ENCODE data around the gene KMO.

Gene KMO

GRCh38 chr1:241638909-241639622 lies 106.9 kb downstream of the KMO start:
- Mint-ChIP-seq H3K4me3 (peak overlapping the region; percentile 97), H3K36me3 (peaks cover 32% of the 10 kb centered on the region), H3K9me3 (peaks cover 8% of the 10 kb centered on the region), H3K27ac (peak overlapping the region; percentile 93), H3K27me3 (no peaks in the 10 kb centered on the region), H3K4me1 (peaks cover 63% of the 10 kb centered on the region)
- no peak for ATAC-seq

- Mint-ChIP-seq H3K36me3 (peaks cover 26% of the 10 kb centered on the region), H3K9me3 (peaks cover 8% of the 10 kb centered on the region), H3K4me3 (peak overlapping the region; percentile 97), H3K27ac (peak overlapping the region; percentile 93), H3K4me1 (peaks cover 62% of the 10 kb centered on the region), H3K27me3 (no peaks in the 10 kb centered on the region)
- peak; percentile 47 for ATAC-seq
Observed at GRCh38 chr1:241639623-241640148, 107.5 kb downstream of the KMO start.

DNA sequence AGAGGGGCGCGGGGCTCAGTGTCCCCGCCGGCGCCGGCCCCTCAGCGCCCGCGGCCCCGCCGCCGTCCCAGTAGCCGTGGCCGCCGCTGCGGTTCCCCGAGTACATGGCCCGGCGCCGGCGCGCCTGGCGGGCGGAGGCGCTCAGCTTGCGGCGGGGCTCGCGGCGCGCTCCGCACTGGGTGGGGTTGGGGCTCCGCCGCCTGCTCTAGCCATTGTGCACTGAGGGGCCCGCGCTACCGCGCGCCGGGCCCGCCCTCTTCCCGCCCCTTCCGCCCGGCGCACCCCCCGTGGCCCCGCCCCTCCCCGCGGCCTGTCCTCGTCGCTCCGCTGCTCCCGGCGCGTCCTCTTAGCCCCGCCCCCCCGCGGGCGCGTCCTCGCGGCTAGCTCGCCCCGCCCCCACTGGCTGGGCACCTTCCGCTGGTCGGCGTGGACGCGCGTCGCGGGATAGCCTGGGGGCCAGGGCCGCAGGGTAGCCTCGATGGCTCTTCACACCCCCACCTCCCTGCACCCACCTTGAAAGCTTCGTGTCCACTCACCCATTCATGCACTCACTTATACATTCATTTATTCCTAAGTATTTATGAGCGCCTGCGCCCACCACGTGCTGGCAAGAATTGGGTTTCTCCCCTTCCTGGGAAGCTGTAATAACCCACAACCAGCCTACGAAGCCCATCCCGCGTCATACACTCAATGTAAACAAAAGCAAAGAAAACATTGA lies 108.1 kb downstream of the KMO start, which contains the start of the genes CHML and OPN3:
CHML (minus strand) TSS at position 221 of the 718 bp plus-strand sequence. CDS start 4,603 bp downstream, outside the sequence.
OPN3 (minus strand) TSS at position 221 of the 718 bp plus-strand sequence; CDS start at position 106, 115 bp downstream.
- Mint-ChIP-seq H3K27me3 (no peaks in the 10 kb centered on the region), H3K36me3 (peaks cover 19% of the 10 kb centered on the region), H3K27ac (peak within 1 kb of the TSS; percentile 93), H3K4me3 (peak within 1 kb of the TSS; percentile 97), H3K4me1 (peaks cover 55% of the 10 kb centered on the region), H3K9me3 (peaks cover 8% of the 10 kb centered on the region)
- peak; percentile 98 for ATAC-seq

DNA sequence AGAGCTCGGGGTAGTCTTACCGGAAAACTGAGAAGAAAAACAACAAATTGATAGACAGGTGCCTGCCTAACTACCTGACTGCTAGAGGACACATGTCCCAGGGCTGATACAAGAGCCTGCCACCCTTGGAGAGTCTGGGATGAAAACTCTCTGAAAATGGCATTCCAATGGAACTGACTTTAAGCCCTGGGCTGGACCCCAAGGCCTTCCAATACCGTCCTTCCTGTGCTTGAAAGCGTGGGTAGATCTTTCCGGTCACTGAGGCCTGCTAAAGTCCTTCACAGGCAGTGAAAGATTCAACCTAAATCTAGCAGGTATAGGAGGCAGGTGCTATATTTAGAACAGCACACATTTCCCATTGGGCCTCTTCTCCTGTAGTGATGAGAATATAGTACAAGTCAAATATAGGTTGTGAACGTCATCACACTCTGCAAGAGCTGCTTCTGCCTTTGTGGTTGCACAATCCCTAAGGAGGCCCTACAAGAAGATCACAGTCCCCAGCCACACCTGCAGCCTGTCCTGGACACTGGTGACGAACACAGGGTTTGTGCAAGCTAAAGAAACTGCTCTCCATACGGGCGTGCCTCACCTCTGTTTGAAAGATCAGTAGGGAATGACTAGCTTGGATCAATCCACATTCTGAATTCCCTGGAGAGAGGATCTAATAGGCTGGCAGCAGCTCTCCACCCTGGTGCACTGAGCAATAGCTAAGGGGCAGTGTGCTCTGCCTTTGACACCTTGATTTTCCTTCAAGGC lies 108.9 kb downstream of the KMO start:
- Mint-ChIP-seq H3K27me3 (no peaks in the 10 kb centered on the region), H3K4me1 (peaks cover 50% of the 10 kb centered on the region), H3K9me3 (peaks cover 8% of the 10 kb centered on the region), H3K4me3 (peak overlapping the region; percentile 97), H3K27ac (peak overlapping the region; percentile 93), H3K36me3 (peaks cover 15% of the 10 kb centered on the region)
- ATAC-seq: no peak

GRCh38 chr1:241641773-241642592 lies 109.8 kb downstream of the KMO start:
- Mint-ChIP-seq H3K27me3 (no peaks in the 10 kb centered on the region), H3K9me3 (peaks cover 8% of the 10 kb centered on the region), H3K27ac (no peak overlapping the region), H3K4me1 (peaks cover 43% of the 10 kb centered on the region), H3K4me3 (no peak overlapping the region), H3K36me3 (peaks cover 15% of the 10 kb centered on the region)
- ATAC-seq: no peak

DNA sequence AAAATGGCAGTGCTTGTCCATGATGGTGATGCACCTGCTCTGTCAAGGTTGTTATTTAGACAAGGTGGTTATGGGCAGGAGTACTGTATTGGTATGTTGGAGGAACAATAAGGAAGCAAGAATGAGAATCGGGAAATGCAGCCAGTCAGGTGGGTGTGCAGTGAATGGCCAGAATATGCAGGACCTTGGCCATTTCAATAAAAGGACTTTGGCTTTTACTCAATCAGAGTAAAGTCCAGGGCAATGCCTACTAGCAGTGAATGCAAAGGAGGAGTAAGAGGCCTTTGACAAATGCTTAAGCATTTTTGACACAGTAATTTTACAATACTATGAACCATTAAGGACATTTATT lies 110.4 kb downstream of the KMO start:
- Mint-ChIP-seq H3K36me3 (peaks cover 14% of the 10 kb centered on the region), H3K9me3 (peaks cover 8% of the 10 kb centered on the region), H3K4me3 (no peak overlapping the region), H3K27me3 (no peaks in the 10 kb centered on the region), H3K27ac (no peak overlapping the region), H3K4me1 (peaks cover 38% of the 10 kb centered on the region)
- no peak for ATAC-seq

DNA sequence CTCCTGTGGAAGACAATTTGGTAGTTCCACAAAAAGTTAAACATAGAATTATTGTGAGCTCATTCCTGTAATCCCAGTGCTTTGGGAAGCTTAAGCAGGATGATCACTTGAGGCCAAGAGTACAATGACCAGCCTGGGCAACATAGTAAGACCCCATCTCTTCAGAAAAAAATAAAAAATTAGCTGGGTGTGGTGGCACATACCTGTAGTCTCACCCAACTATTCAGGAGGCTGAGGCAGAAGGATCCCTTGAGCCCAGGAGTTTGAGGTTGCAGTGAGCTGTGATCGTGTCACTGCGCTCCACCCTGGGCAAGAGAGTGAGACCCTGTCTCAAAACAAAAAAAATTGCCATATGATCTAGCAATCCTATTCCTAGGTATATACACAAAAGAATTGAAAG lies 112.1 kb downstream of the KMO start:
- Mint-ChIP-seq H3K9me3 (peaks cover 8% of the 10 kb centered on the region), H3K4me1 (peaks cover 21% of the 10 kb centered on the region), H3K27me3 (no peaks in the 10 kb centered on the region), H3K4me3 (no peak overlapping the region), H3K36me3 (no peaks in the 10 kb centered on the region), H3K27ac (no peak overlapping the region)
- ATAC-seq: no peak

- ATAC-seq: no peak
- Mint-ChIP-seq H3K27ac (no peak overlapping the region), H3K27me3 (no peaks in the 10 kb centered on the region), H3K9me3 (peaks cover 8% of the 10 kb centered on the region), H3K36me3 (peaks cover 6% of the 10 kb centered on the region), H3K4me1 (peaks cover 21% of the 10 kb centered on the region), H3K4me3 (no peak overlapping the region)
Observed at GRCh38 chr1:241645199-241645598, 113.0 kb downstream of the KMO start.

All from stimulated activated memory B cell treated with anti-CD40 and anti-IgM and Interleukin-4, amounts not matched to agents 10 μg/mL and 1 μg/mL and 100 μg/mL, for 72 hours (primary cell).